ENCODE measurements around the gene EBF3.

- no peak for TF ChIP-seq CTCF (IDR thresholded peaks at IDR 0.05)
- no peak for TF ChIP-seq POLR2A (IDR thresholded peaks at IDR 0.05)
Observed at GRCh38 chr10:129951101-129951969, 12.7 kb downstream of the EBF3 start.
